Activated CD4-positive, alpha-beta T cell treated with anti-CD3 and anti-CD28 coated beads, Interleukin-2, amount 50 U/mL, for 1 hour (primary cell): ENCODE data around the gene ADARB2.

Experiments
- DNase-seq: peaks from one replicate; pipeline ENCODE4 v3.0.0-alpha.2; 2020

The ADARB2 gene

GRCh38 chr10:1376384-1376945, 360.9 kb downstream of the ADARB2 start:
- no peak for DNase-seq

DNA sequence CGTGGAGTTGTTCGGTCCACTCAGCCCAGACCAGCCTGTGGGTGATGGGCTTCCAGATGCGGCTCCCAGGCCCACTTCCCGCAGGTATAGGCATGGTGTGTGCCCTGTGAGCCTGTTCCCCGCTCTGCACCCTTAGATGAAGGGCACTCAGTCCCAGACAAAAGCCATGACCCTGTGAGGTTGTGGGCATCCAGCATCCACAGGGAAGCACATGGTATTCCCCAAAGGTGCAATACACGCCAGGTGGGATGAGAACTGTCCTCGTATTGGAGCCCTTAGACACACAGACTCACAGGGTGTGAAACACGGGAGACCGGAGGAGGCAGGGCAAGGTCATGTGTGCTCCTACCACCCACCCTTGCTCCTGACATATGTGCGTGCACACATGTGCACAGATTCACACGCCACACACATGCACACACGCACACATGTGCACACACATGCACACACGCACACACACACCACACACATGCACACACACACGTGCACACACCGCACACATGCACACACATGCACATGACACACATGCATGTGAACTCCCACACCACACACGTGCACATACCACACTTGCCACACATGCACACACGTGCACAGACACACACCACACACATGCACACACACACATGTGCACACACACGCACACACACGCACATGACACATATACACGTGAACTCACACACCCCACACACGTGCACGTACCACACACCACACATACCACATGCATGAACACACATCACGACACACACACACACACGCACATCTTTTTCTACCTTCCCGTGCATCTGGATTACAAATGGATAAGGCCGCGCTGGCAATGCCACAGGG, 361.8 kb downstream of the ADARB2 start:
- DNase-seq = no peak

DNA sequence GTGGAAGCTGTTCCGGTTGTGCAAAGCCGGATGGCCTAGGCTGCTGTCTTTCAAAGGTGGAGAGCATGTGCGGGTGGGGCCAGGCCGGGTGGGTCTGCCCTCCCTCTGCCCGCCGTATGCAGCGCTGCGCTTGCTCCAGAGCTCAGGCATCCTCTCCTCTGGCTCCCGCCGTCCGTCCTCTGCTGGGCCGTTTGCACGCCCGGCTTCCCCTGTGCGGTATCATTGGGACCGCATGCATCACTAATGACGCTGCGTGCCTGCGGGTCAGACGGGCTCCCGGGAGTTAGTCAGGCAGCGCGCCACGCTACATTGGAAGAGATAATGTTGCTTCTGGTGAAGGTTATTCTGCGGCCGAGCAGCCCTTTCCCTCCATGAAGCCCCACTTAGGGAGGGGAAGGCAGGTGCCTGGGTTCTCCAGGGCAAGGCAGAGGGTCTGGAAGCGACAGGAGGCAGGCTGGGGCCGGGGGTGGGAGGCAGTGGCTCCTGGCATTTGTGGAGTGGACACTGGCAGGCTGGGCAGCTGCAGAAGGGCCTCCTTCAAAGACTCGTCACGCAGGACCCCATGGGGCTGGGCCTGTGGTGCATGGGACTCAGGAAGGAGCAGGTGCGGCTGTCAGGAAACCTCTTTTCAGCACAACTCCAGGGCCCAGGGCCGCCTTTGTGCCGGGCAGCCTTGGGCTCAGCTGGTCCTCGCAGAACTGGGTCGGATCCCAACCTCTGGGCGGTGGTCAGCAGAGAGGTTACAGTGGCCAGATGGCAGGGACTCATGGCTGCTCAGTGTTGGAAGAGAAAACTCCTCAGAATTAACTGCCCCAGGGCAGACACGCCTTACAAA, 362.6 kb downstream of the ADARB2 start:
- DNase-seq = no peak

GRCh38 chr10:1373287-1373686, 364.0 kb downstream of the ADARB2 start:
- DNase-seq = no peak

DNA sequence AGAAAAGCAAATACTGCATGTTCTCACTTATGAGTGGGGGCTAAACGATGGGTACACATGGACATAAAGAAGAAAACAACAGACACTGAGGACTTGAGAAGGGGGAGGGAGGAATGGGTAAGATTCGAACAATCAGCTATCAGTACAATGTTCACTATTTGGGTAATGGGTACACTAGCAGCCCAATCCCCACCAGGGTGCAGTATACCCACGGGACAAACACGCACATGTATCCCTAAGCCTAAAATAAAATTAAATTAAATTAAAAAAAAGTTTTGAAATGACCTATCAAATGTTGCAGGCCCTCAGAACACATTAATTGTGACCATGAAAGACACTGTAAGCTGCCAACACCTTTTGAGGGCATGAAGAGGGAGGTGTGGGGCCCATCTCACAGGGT, 365.1 kb downstream of the ADARB2 start:
- DNase-seq = no peak

DNA sequence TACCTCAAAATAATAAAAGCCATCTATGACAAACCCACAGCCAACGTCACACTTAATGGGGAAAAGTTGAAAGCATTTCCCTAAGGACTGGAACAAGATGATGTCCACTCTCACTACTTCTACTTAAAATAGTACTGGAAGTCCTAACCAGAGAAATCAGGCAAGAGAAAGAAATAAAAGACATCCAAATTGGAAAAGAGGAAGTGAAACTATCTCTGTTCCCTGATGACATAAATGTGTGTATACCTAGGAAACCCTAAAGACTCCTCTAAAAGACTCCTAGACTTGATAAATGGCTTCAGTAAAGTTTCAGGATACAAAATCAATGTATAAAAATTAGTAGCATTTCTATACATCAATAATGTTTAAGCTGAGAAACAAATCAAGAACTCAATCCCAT, 367.0 kb downstream of the ADARB2 start:
- DNase-seq = no peak

- DNase-seq = no peak
Observed at GRCh38 chr10:1369665-1370064, 367.7 kb downstream of the ADARB2 start.

DNA sequence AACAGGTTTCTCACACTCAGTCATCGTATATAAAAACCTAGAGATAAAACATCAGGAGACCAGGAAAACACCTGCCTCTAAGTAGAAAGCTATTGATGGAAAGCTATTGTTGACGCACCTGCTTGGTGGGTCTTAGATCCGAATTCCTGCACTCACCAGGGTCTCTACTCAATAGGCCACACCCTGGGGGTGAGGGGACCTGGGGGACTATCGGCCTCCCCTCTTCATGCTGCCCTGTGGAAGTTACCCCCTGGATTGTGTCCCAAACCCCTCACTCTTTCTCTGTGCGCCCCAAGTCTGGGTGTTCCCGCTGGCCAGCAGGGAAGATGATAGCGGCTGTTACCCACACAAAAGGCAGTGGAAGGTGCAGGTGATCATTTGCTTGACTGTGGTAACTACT, 368.1 kb downstream of the ADARB2 start:
- DNase-seq = no peak

GRCh38 chr10:1368842-1369171, 368.5 kb downstream of the ADARB2 start:
- peak; percentile 32 for DNase-seq

DNA sequence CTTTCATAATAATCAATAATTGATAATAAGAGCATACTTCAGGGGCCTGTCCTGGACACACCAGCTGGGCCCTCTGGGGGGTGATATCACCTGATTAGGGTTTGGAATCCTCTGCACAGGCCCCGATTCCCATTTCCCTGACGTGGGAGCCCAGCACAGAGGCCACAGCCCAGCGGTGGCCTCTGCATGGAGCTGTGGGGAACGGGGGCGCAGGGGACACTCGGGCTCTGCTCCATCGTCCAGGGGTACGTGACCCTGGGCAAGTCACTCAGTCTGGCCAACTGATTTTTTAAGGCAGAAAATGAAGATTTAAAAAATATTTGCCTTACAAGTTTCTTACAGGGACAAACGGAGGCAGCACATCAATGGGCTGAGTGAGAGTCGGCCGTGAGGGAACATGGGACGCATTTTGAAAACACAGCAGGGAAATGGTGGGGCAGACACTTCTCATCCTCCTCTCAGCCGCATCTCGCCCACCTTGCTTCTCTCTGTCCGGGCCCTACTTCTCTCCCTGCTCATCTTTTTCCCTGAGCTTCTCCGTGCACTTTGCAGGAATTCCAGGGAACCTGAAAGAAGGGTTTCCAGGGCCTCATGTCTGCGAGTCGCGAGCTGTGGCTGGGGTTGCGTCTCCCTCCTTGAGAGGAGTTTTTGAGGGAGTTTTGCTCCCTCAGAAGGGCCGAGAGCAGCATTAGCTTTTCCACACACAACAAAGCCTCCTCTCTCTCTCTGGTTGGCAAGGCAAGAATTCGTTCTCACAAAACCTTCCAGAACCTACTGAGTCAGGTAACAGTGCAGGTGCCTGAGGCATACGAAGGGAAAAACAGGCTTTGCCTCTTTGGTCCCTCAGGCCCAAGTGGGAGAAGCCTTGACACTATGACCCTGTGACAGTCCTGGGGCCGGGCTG, 369.1 kb downstream of the ADARB2 start:
- DNase-seq = no peak

GRCh38 chr10:1366811-1367425, 370.4 kb downstream of the ADARB2 start:
- no peak for DNase-seq

- DNase-seq = no peak
Observed at GRCh38 chr10:1366322-1366691, 371.0 kb downstream of the ADARB2 start.

GRCh38 chr10:1365540-1366321, 371.6 kb downstream of the ADARB2 start:
- no peak for DNase-seq

DNA sequence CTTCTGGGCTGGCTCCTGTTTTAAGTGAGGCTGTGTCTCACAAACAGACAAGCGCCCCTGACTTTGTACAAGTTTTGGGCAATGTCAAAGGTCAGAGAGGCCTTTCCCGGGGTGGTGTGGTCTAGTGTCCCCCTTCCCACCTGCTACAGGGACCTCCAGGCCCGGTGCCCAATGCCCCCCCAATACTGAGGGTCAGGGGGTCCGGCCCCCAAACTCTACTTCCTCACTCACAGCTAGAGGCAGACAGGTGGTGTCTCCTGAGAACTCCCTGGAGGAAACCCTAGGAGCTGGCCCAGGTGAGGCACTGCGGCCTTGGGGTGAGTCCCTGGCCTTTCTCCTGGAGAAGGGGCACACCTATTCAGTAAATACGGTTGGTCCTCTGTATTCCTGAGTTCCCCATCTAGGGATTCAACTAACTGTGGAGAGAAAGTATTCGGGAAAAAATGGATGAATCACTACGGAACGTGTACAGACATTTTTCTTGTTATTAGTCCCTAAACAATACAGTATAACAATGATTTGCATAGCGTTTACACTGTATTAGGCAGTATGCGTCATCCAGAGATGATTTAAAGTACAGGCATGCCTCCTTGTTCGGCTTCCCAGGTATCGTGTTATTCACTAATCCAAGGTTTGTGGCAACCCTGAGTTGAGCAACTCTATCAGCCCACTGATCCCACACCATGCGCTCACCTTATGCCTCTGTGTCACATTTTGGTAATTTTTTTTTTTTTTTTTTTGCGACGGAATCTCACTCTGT, 373.0 kb downstream of the ADARB2 start:
- no peak for DNase-seq

DNA sequence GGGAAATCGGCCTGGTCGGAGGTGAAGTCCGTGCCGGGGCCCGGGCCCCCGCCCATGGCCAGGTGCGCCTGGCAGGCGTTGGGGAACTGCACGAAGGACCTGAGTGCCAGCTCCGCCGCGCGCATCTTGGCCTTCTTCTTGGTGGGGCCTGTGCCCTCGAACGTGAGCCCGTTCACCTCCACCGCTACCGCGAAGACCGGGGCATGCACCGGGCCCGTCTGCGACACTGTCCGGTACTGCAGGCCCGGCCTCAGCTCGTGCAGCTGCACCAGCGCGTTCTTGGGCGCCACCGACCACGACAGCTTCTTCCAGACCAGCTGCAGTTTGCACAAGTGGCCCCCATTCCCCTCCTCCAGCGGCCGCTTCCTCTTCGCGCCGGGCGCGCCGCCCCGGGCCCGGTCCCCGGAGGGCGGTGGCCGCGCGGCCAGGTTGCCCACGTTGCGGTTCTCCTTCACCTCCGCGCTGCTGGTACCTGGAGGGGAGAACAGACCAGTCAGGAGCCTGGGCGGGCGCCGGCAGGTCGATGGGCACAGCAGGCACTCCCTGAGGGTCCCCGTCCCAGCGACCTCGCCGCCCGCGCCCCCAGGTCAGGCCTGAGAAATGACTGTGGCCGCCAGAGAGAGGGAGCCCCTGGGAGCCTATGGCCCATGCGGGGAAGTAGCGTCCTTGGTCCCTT, 373.7 kb downstream of the ADARB2 start:
- no peak for DNase-seq

- no peak for DNase-seq
Observed at GRCh38 chr10:1362589-1363445, 374.5 kb downstream of the ADARB2 start.

DNA sequence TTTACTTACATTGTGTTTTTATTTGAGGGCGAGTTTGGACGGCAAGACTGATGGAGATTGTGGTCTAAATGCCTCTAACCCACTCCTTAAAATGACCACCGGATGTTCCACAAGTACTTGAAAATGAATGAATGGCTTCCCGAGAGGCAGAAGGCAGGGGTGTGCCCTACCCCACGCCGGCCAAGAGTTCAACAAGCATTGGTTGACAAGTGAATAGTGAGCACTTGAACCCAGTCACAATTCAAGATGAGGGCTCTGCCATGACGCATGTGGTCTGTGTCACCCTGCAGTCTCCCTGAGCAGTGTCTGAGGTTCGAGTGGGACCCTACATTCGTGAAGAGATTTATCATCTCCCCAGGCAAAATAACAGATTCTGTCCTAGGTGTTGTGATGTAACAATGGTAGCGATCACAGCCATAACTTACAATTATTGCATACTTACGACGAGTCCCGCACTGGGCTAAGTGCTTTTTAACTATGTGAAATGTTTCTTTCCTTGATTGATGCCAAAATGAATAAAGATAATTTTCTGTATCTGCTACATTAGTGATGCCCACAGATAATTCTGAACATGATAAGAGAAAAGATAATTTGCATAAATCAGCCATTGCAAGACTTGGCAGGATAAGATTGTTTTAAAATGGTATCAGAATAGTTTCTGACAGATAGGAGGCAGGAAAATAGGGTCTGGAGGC, 375.8 kb downstream of the ADARB2 start:
- no peak for DNase-seq

DNA sequence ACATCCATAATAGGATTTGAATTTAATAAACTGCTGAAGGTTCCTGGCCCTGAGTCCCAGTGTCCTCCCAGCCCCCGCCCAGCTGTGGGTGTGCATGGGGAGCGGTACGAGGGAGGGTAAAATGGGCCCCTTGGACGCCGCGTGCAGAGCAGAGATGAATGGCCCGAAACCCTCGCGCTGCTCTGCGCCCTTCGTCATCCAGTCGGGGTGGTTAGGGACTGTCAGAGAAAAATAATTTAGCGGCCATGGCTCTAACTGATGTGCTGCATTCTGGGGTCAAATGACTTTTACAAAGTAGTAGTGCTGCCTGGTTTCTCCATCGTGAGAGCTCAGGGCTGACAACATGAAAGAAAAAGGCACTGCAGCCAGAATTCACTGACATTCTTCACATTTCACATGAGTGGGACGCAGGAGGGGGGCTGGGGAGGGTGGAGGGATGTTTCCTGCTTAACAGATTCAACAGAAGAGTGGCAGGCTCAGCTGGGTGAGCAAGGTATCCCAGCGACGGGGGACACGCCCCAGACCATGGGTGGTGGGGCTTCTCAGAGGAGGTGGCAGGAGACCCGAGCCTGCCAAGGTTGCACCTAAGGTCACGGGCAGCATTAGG, 376.7 kb downstream of the ADARB2 start:
- no peak for DNase-seq
